HCT116 (cell line): Measurements from ENCODE around the gene ENTREP1. TPM values are rescaled to one million over a fixed set of nuclear protein-coding genes. Genes with fewer than 3 reads are reported as not detected.

Source experiments
- ATAC-seq: fragments of 200-7000 bp; cut with Tn5 transposase; 2 replicates; pipeline ENCODE4 v1.9.1; 2020; ENCODE audit warnings: mild to moderate bottlenecking, moderate library complexity
- BruUV-seq: library from RNA; stranded (reverse); fragments of 400-500 nt; replicated peaks from 2 replicates; lab custom pipeline; 2021; lab: Mats Ljungman, UMichigan
- CTCF ChIA-PET: fragments of 300-600 bp; sonication (Branson Sonifier 250); formaldehyde crosslinking; loops from one replicate; lab custom pipeline; 2021; ENCODE audit warnings: antibody characterized with exemption; lab: Charles Lee
- POLR2A ChIA-PET: fragments of 300-600, 350-600 bp; sonication (Branson Sonifier 250); formaldehyde crosslinking; loops from one replicate; lab custom pipeline; 2021; ENCODE audit warnings: antibody characterized with exemption; lab: Charles Lee
- RAD21 ChIA-PET, 2 experiments: fragments of 300-600 bp; sonication (Branson Sonifier 250); formaldehyde crosslinking; loops; one replicate each; lab custom pipeline; 2023; ENCODE audit warnings: low total read pairs in 2 of 2; ENCODE audit not compliant: uncharacterized antibody in 2 of 2, unreplicated experiment in 2 of 2, low non-redundant PET in 1 of 2; lab: Charles Lee
- DNase-seq: peaks from one replicate; pipeline ENCODE4 v3.0.0-alpha.2; 2010; ENCODE audit warnings: low read depth, low spot score
- H2AFZ ChIP-seq: fragments of 200-600 bp; shearing (Covaris generic), sonication (generic); 2 replicates; pipeline ENCODE4 v1.6.1; 2017; ENCODE audit warnings: low read depth, mixed run types, mixed read lengths, antibody characterized with exemption, low read length; ENCODE audit not compliant: poor library complexity, severe bottlenecking
- H3K27ac ChIP-seq: 2 replicates; pipeline ENCODE4 v1.5.1; 2012; ENCODE audit warnings: low read depth, low read length
- H3K27me3 ChIP-seq: fragments of 200-600 bp; sonication (generic); 2 replicates; pipeline ENCODE4 v1.6.1; 2016; ENCODE audit warnings: mixed run types, low read length, mixed read lengths; ENCODE audit not compliant: insufficient read depth
- H3K36me3 ChIP-seq, 2 experiments: fragments of 200-500 bp in 1 of 2; fragments of 200-600 bp in 1 of 2; sonication (Bioruptor generic) in 1 of 2; sonication (generic) in 1 of 2; 2 replicates each; pipeline versions ENCODE4 v1.5.1 to v1.6.1; 2014 to 2016; ENCODE audit warnings: low read length in 2 of 2, inconsistent platforms in 1 of 2, mixed read lengths in 1 of 2, mixed run types in 1 of 2; ENCODE audit not compliant: insufficient read depth in 2 of 2, control insufficient read depth in 1 of 2
- H3K4me1 ChIP-seq, 2 experiments: fragments of 200-600 bp in 1 of 2; sonication (generic) in 1 of 2; 2 replicates each; pipeline versions ENCODE4 v1.5.1 to v1.6.1; 2012 to 2017; ENCODE audit warnings: low read length in 2 of 2, inconsistent platforms in 1 of 2, mild to moderate bottlenecking in 1 of 2, mixed read lengths in 1 of 2, mixed run types in 1 of 2, moderate library complexity in 1 of 2; ENCODE audit not compliant: insufficient read depth in 2 of 2, control insufficient read depth in 1 of 2
- H3K4me2 ChIP-seq: fragments of 200-600 bp; sonication (generic); 2 replicates; pipeline ENCODE4 v1.6.1; 2017; ENCODE audit warnings: mixed run types, low read length, mixed read lengths
- H3K4me3 ChIP-seq, 2 experiments: fragments of 200-600 bp in 1 of 2; sonication (generic) in 1 of 2; replicated peaks in 1 of 2; 2 replicates each; pipeline ENCODE4 v1.5.1; 2011 to 2016; ENCODE audit warnings: low read length in 2 of 2, control low read depth in 1 of 2, low read depth in 1 of 2, mild to moderate bottlenecking in 1 of 2, mixed read lengths in 1 of 2, mixed run types in 1 of 2
- H3K79me2 ChIP-seq: fragments of 200-600 bp; sonication (generic); 2 replicates; pipeline ENCODE4 v1.6.1; 2017; ENCODE audit warnings: mild to moderate bottlenecking, mixed run types, low read length, moderate library complexity, mixed read lengths; ENCODE audit not compliant: insufficient read depth
- H3K9ac ChIP-seq: fragments of 200-600 bp; sonication (generic); 2 replicates; pipeline ENCODE4 v1.6.1; 2016; ENCODE audit warnings: low read length, mixed read lengths
- H3K9me2 ChIP-seq: fragments of 200-600 bp; sonication (generic), shearing (Covaris generic); 2 replicates; pipeline ENCODE4 v1.6.1; 2017; ENCODE audit warnings: mixed run types, mild to moderate bottlenecking, moderate library complexity; ENCODE audit not compliant: insufficient read depth
- H3K9me3 ChIP-seq, 2 experiments: fragments of 200-500 bp in 1 of 2; fragments of 200-600 bp in 1 of 2; sonication (Bioruptor generic) in 1 of 2; sonication (generic) in 1 of 2; 2 replicates each; pipeline ENCODE4 v1.6.1; 2014 to 2017; ENCODE audit warnings: low read length in 2 of 2, mixed read lengths in 2 of 2, inconsistent platforms in 1 of 2, low read depth in 1 of 2, mild to moderate bottlenecking in 1 of 2, mixed run types in 1 of 2, moderate library complexity in 1 of 2; ENCODE audit not compliant: control insufficient read depth in 1 of 2, insufficient read depth in 1 of 2
- H4K20me1 ChIP-seq: fragments of 200-600 bp; sonication (generic), shearing (Covaris generic); 2 replicates; pipeline ENCODE4 v1.6.1; 2017; ENCODE audit warnings: mixed run types, mild to moderate bottlenecking, moderate library complexity; ENCODE audit not compliant: insufficient read depth
- ATF3 ChIP-seq: IDR thresholded peaks from 2 replicates; pipeline ENCODE4 v1.6.1; 2012
- CTCF ChIP-seq, 3 experiments: fragments of 200-600 bp in 1 of 3; sonication (generic) in 1 of 3; IDR thresholded peaks in 2 of 3; conservative IDR thresholded peaks in 1 of 3; 2 replicates each; pipeline ENCODE4 v1.5.1; 2012 to 2017; ENCODE audit warnings: low read depth in 2 of 3, low read length in 2 of 3, antibody characterized with exemption in 1 of 3, borderline replicate concordance in 1 of 3, control low read depth in 1 of 3, mild to moderate bottlenecking in 1 of 3, mixed read lengths in 1 of 3, mixed run types in 1 of 3, moderate library complexity in 1 of 3; ENCODE audit not compliant: insufficient read depth in 1 of 3
- EGR1 ChIP-seq: IDR thresholded peaks from 2 replicates; pipeline ENCODE4 v1.6.1; 2012; ENCODE audit warnings: low read depth
- EZH2 ChIP-seq: fragments of 200-600 bp; sonication (generic); IDR thresholded peaks from 2 replicates; pipeline ENCODE4 v1.6.1; 2017; ENCODE audit warnings: antibody characterized with exemption, mixed run types
- EZH2phosphoT487 ChIP-seq: fragments of 200-600 bp; IDR thresholded peaks from 2 replicates; pipeline ENCODE4 v1.6.1; 2018; ENCODE audit warnings: antibody characterized with exemption, borderline replicate concordance
- MAX ChIP-seq: IDR thresholded peaks from 2 replicates; pipeline ENCODE4 v1.6.1; 2012
- POLR2A ChIP-seq: IDR thresholded peaks from 2 replicates; pipeline ENCODE4 v1.7.0; 2011; ENCODE audit warnings: borderline replicate concordance; ENCODE audit not compliant: insufficient read depth, insufficient read length; ENCODE audit errors: extremely low read depth
- POLR2AphosphoS5 ChIP-seq: IDR thresholded peaks from 2 replicates; pipeline ENCODE4 v1.6.1; 2011; ENCODE audit warnings: mild to moderate bottlenecking, low read depth, low read length, moderate library complexity
- RAD21 ChIP-seq: IDR thresholded peaks from 2 replicates; pipeline ENCODE4 v1.6.1; 2012; ENCODE audit warnings: low read depth, mild to moderate bottlenecking
- SIN3A ChIP-seq: IDR thresholded peaks from 2 replicates; pipeline ENCODE4 v1.6.1; 2012; ENCODE audit warnings: low read depth
- SP1 ChIP-seq: IDR thresholded peaks from 2 replicates; pipeline ENCODE4 v1.6.1; 2012; ENCODE audit warnings: low read depth
- SRF ChIP-seq: IDR thresholded peaks from 2 replicates; pipeline ENCODE4 v1.6.1; 2012; ENCODE audit warnings: low read depth
- TCF7L2 ChIP-seq: IDR thresholded peaks from 2 replicates; pipeline ENCODE4 v1.7.0; 2011; ENCODE audit warnings: borderline replicate concordance, inconsistent platforms; ENCODE audit not compliant: insufficient read depth, insufficient read length; ENCODE audit errors: extremely low read depth
- YY1 ChIP-seq: IDR thresholded peaks from 2 replicates; pipeline ENCODE4 v1.6.1; 2011; ENCODE audit warnings: low read length, low read depth, moderate library complexity, mild to moderate bottlenecking; ENCODE audit not compliant: insufficient replicate concordance; ENCODE audit errors: extremely low read depth
- intact Hi-C: fragments of 100-400 bp; cut with micrococcal nuclease; formaldehyde crosslinking; loops from 2 replicates; pipeline ENCODE4 v1.10.0; 2022
- total RNA-seq: library from RNA; stranded (reverse); gene quantifications from one replicate; pipeline ENCODE4 v1.2.1, GENCODE V29; 2021; ENCODE audit not compliant: unreplicated experiment

The ENTREP1 gene
- total RNA-seq, 1 experiment from 2014 or later, result 1.1 TPM

GRCh38 chr9:69397384-69398214 lies 72.6 kb downstream of the ENTREP1 start:
- Histone ChIP-seq H3K27ac (no peak overlapping the region), H3K36me3 (no peaks in the 10 kb centered on the region), H3K9me2 (no peaks in the 10 kb centered on the region), H3K27me3 (no peaks in the 10 kb centered on the region), H3K9me3 (no peaks in the 10 kb centered on the region), H3K79me2 (no peaks in the 10 kb centered on the region), H3K4me1 (no peaks in the 10 kb centered on the region), H3K4me3 (no peak overlapping the region), H2AFZ (no peak overlapping the region), H3K4me2 (no peak overlapping the region), H3K9ac (no peak overlapping the region), H4K20me1 (no peaks in the 10 kb centered on the region)
- ChIA-PET CTCF (interaction anchor here (0.7 kb wide), 1 partner anchor 92 kb away, joined by 5 read pairs; no protein-coding TSS in a partner anchor), RAD21 (no interaction called here), POLR2A (no interaction called here)
- intact Hi-C loops, result loop anchor here (5.0 kb wide), 1 partner anchor 50 kb away; no protein-coding TSS in a partner anchor
- no peak for ATAC-seq
- DNase-seq, result no peak
- BruUV-seq, result no TSS peak
- TF ChIP-seq EGR1 (no peak), SIN3A (no peak), ATF3 (no peak), CTCF (IDR thresholded peaks at IDR 0.05 in 2 of 3, conservative IDR thresholded peaks at IDR 0.05 in 1 of 3; ENCODE audit: borderline replicate concordance in 1 of 3, insufficient read depth in 1 of 3, low read depth in 2 of 3, low read length in 2 of 3) (no peak), POLR2A (no peak), TCF7L2 (no peak), EZH2 (no peak), POLR2AphosphoS5 (no peak), RAD21 (no peak), SP1 (no peak), YY1 (no peak), MAX (no peak), EZH2phosphoT487 (no peak), SRF (no peak)
